NOMO-1 (cell line): ENCODE results near the gene PIM3.
A peak's percentile ranks its signal among the peaks of the same experiment; 100 is the strongest.

Experiments used
- DNase-seq, 2 experiments: peaks; one replicate each; lab custom pipeline; 2025; ENCODE audit not compliant: unreplicated experiment in 2 of 2; lab: John Stamatoyannopoulos, UW

Gene PIM3

GRCh38 chr22:49999946-50000586 is 39.5 kb downstream of the PIM3 start:
- DNase-seq = no peak

GRCh38 chr22:50000587-50001387 is 40.2 kb downstream of the PIM3 start:
- DNase-seq = no peak

- no peak for DNase-seq
These were observed 41.0 kb downstream of the PIM3 start for GRCh38 chr22:50001388-50002231.

- DNase-seq = no peak
These were observed 42.2 kb downstream of the PIM3 start for GRCh38 chr22:50002791-50003190.

GRCh38 chr22:50004918-50005317 is 44.3 kb downstream of the PIM3 start:
- peak; percentile 20 to 37 for DNase-seq

GRCh38 chr22:50007057-50007511 is 46.5 kb downstream of the PIM3 start:
- DNase-seq = no peak

- no peak for DNase-seq
These were observed 47.8 kb downstream of the PIM3 start for GRCh38 chr22:50008151-50009040.

GRCh38 chr22:50009251-50009650 is 48.7 kb downstream of the PIM3 start:
- no peak for DNase-seq

- DNase-seq = no peak
These were observed 49.4 kb downstream of the PIM3 start for GRCh38 chr22:50009765-50010675.

GRCh38 chr22:50010676-50011446 is 50.3 kb downstream of the PIM3 start:
- DNase-seq = no peak

GRCh38 chr22:50011447-50012210 is 51.1 kb downstream of the PIM3 start:
- DNase-seq = no peak

- DNase-seq = no peak
These were observed 51.9 kb downstream of the PIM3 start, which contains the start of gene IL17REL for GRCh38 chr22:50012211-50013181. IL17REL (minus strand) TSS chr22:50012765; CDS start chr22:50012646, 119 bp downstream.
